Spleen (tissue), 7 donors: Measurements from ENCODE around the gene PDLIM4.

Experiments used
- CTCF ChIP-seq, 11 experiments: fragments of 200-600 bp in 7 of 11; fragments of 450-650 bp in 4 of 11; sonication (generic) in 4 of 11; IDR thresholded peaks in 8 of 11; conservative IDR thresholded peaks in 3 of 11; 1 replicate in 7 of 11; 2 replicates in 4 of 11; pipeline versions ENCODE4 v1.4.0 to v1.8.0; 2016 to 2021; ENCODE audit warnings: antibody characterized with exemption in 11 of 11, inconsistent platforms in 4 of 11, mild to moderate bottlenecking in 1 of 11
- POLR2A ChIP-seq, 3 donors: fragments of 450-650 bp; IDR thresholded peaks; one replicate each; pipeline ENCODE4 v1.5.1; 2017; ENCODE audit warnings: antibody characterized with exemption in 3 of 3, mild to moderate bottlenecking in 1 of 3
- donor health status: DM: no; HTN: no; CAD: no; lungs with moderate emphysema.
- donor health status: DM: no; HTN: no; CAD: no.
- donor health status: DM: no; HTN: no; CAD: no.

GRCh38 chr5:132219289-132219970, 38.1 kb upstream of the PDLIM4 start:
- TF ChIP-seq CTCF (IDR thresholded peaks at IDR 0.05 in 8 of 11, conservative IDR thresholded peaks at IDR 0.05 in 3 of 11) (no peak), POLR2A (IDR thresholded peaks at IDR 0.05) (no peak)
